HepG2 (cell line): ENCODE measurements around the gene VDAC2. TPM values are rescaled to one million over a fixed set of nuclear protein-coding genes. Genes with fewer than 3 reads are reported as not detected.
A peak's percentile ranks its signal among the peaks of the same experiment; 100 is the strongest.

Experiments used
- AHR ChIP-seq: IDR thresholded peaks from 2 replicates; pipeline ENCODE4 v1.6.1; 2018; ENCODE audit warnings: missing genetic modification reagents, missing compliant biosample characterization
- ARNTL ChIP-seq: sonication (generic); formaldehyde crosslinking; IDR thresholded peaks from 2 replicates; pipeline ENCODE4 v1.4.0; 2020; ENCODE audit warnings: mild to moderate bottlenecking, missing genetic modification reagents
- BRD4 ChIP-seq: sonication (generic); formaldehyde crosslinking; IDR thresholded peaks from 2 replicates; pipeline ENCODE4 v1.4.0; 2020; ENCODE audit warnings: missing genetic modification reagents
- CEBPG ChIP-seq: IDR thresholded peaks from 2 replicates; pipeline ENCODE4 v1.6.1; 2016
- DZIP1 ChIP-seq: sonication (generic); formaldehyde crosslinking; IDR thresholded peaks from 2 replicates; pipeline ENCODE4 v1.5.0; 2020; ENCODE audit warnings: mild to moderate bottlenecking, missing genetic modification reagents
- HES4 ChIP-seq: sonication (generic); formaldehyde crosslinking; IDR thresholded peaks from 2 replicates; pipeline ENCODE4 v1.9.0; 2021; ENCODE audit warnings: mild to moderate bottlenecking, missing genetic modification reagents, borderline replicate concordance
- HNF4G ChIP-seq, 2 experiments: sonication (generic) in 1 of 2; formaldehyde crosslinking in 1 of 2; IDR thresholded peaks; 2 replicates each; pipeline versions ENCODE4 v1.4.0 to v1.6.1; 2011 to 2020; ENCODE audit warnings: borderline replicate concordance in 2 of 2, low read depth in 2 of 2, mild to moderate bottlenecking in 2 of 2, low read length in 1 of 2, missing genetic modification reagents in 1 of 2, moderate library complexity in 1 of 2
- MATR3 ChIP-seq: sonication (generic); formaldehyde crosslinking; IDR thresholded peaks from 2 replicates; pipeline ENCODE4 v1.4.0; 2020; ENCODE audit warnings: missing genetic modification reagents
- NFIC ChIP-seq: IDR thresholded peaks from 2 replicates; pipeline ENCODE4 v1.6.1; 2012; ENCODE audit warnings: mild to moderate bottlenecking, low read length, inconsistent platforms
- NONO ChIP-seq, 2 experiments: fragments of 450-650 bp in 1 of 2; sonication (generic) in 1 of 2; formaldehyde crosslinking in 1 of 2; IDR thresholded peaks in 1 of 2; conservative IDR thresholded peaks in 1 of 2; 2 replicates each; pipeline versions ENCODE4 v1.6.1 to v1.8.0; 2017 to 2022; ENCODE audit warnings: mild to moderate bottlenecking in 1 of 2, missing genetic modification reagents in 1 of 2, moderate library complexity in 1 of 2
- POLR2AphosphoS5 ChIP-seq: IDR thresholded peaks from 2 replicates; pipeline ENCODE4 v1.6.1; 2012; ENCODE audit warnings: low read depth, low read length
- RBM22 ChIP-seq: fragments of 200-400 bp; formaldehyde crosslinking; optimal IDR thresholded peaks from 2 replicates; pipeline ENCODE3; 2017; ENCODE audit warnings: mild to moderate bottlenecking, low read length, moderate library complexity
- ZC3H4 ChIP-seq: sonication (generic); formaldehyde crosslinking; IDR thresholded peaks from 2 replicates; pipeline ENCODE4 v1.4.0; 2020; ENCODE audit warnings: missing genetic modification reagents, borderline replicate concordance
- ZFP91 ChIP-seq: sonication (generic); formaldehyde crosslinking; IDR thresholded peaks from 2 replicates; pipeline ENCODE4 v1.9.0; 2022; ENCODE audit warnings: missing genetic modification reagents, mild to moderate bottlenecking, borderline replicate concordance
- ZMYM2 ChIP-seq: sonication (generic); formaldehyde crosslinking; IDR thresholded peaks from 2 replicates; pipeline ENCODE4 v1.8.0; 2022; ENCODE audit warnings: mild to moderate bottlenecking, missing genetic modification reagents
- ZNF235 ChIP-seq: sonication (generic); formaldehyde crosslinking; IDR thresholded peaks from 2 replicates; pipeline ENCODE4 v1.8.1; 2023; ENCODE audit warnings: mild to moderate bottlenecking, missing genetic modification reagents, borderline replicate concordance
- ZNF282 ChIP-seq: fragments of 450-650 bp; IDR thresholded peaks from 2 replicates; pipeline ENCODE4 v1.6.1; 2018; ENCODE audit not compliant: partially characterized antibody
- ZNF343 ChIP-seq: sonication (generic); formaldehyde crosslinking; IDR thresholded peaks from 2 replicates; pipeline ENCODE4 v1.4.0; 2020; ENCODE audit warnings: mild to moderate bottlenecking, missing genetic modification reagents
- ZNF691 ChIP-seq: sonication (generic); formaldehyde crosslinking; IDR thresholded peaks from 2 replicates; pipeline ENCODE4 v1.4.0; 2020; ENCODE audit warnings: missing genetic modification reagents, low read depth, mild to moderate bottlenecking, borderline replicate concordance
- polyA plus RNA-seq, 8 experiments: library from polyadenylated mRNA; depleted of rRNA in 3 of 8; stranded (reverse) in 7 of 8; unstranded in 1 of 8; fragments of >200 nt; fragmentation: Illumina TruSeq in 4 of 8; extraction: Trizol in 4 of 8; gene quantifications; 2 replicates each; pipeline versions ENCODE4 v1.2.1 to v1.2.3, GENCODE V29; 2011 to 2016; ENCODE audit warnings: low read depth in 4 of 8, missing spikeins in 1 of 8, mixed read lengths in 1 of 8; ENCODE audit not compliant: insufficient read depth in 1 of 8
- total RNA-seq, 5 experiments: library from RNA; depleted of rRNA; stranded (reverse); fragments of >200 nt; fragmentation: Illumina TruSeq; extraction: Trizol; gene quantifications; 2 replicates each; pipeline ENCODE4 v1.2.3, GENCODE V29; 2016; ENCODE audit warnings: low read depth in 1 of 5
- TF ChIP-seq, protein P1 (sequence below): sonication (generic); formaldehyde crosslinking; IDR thresholded peaks from 2 replicates; pipeline ENCODE4 v1.4.0; 2020; ENCODE audit warnings: missing genetic modification reagents
- TF ChIP-seq, protein P2 (sequence below): sonication (generic); formaldehyde crosslinking; IDR thresholded peaks from 2 replicates; pipeline ENCODE4 v1.5.0; 2020; ENCODE audit warnings: mild to moderate bottlenecking, missing genetic modification reagents

VDAC2 gene
- total and polyA plus RNA-seq, 2 of the 13 experiments (the other 11 are each of a cell fraction or from before 2014, with no cell fraction given): 67.9 to 222 TPM

DNA sequence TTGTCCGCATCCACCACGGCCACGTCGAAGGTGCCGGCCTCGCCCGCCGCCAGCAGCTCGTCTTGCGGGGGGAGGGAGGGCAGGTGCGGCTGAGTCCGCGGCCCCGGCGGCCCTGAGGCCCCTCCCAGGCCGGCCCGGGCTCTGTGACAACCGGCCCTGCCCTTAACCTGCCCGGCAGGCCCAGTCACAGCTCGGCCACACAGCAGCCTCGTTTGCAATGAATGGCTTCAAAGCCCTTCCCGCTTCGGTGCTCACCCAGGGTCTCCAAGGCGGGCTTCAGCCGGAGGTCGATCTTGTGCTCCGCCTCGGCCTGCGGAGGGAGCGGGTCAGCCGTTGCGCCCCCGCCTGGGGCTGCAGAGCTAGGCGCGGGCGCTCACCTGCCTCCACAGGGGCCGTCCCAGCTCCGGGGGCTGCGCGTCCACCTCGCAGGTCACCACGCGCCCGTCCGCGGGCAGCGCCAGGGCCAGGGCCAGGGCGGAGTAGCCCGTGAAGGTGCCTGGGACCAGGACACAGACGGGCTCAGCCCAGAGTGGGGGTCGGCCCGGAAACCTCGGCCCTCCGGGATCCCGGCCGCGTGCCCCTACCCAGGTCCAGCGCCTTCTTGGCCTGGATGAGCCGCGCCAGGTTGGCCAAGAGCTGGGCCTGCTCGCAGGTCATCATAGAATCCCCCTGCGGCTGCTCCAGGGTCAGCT, 24.2 kb downstream of the VDAC2 start (continued):
- TF ChIP-seq HNF4G (IDR thresholded peaks at IDR 0.05; ENCODE audit: borderline replicate concordance, low read depth, low read length) (no peak), HNF4G (CRISPR knock-in tag; IDR thresholded peaks at IDR 0.05; ENCODE audit: borderline replicate concordance, low read depth) (0 out of 2 replicates have a peak, but pooled peaks have one; percentile 50), NFIC (no peak), ZC3H4 (no peak), ZNF235 (CRISPR knock-in tag) (0 out of 2 replicates have a peak, but pooled peaks have one; percentile 35), ZNF282 (no peak), ARNTL (CRISPR knock-in tag) (no peak; the same call in 1 of the 2 replicates), NONO (IDR thresholded peaks at IDR 0.05) (no peak), NONO (CRISPR knock-in tag; conservative IDR thresholded peaks at IDR 0.05) (no peak), ZNF343 (CRISPR knock-in tag) (no peak), RBM22 (no peak), AHR (CRISPR knock-in tag) (no peak), BRD4 (CRISPR knock-in tag) (0 out of 2 replicates have a peak, but pooled peaks have one; percentile 57), MATR3 (CRISPR knock-in tag) (no peak), ZFP91 (CRISPR knock-in tag) (peak; percentile 51; the same call in 1 of the 2 replicates), DZIP1 (CRISPR knock-in tag) (no peak), ZNF691 (CRISPR knock-in tag) (no peak), HES4 (CRISPR knock-in tag) (no peak), POLR2AphosphoS5 (no peak), ZMYM2 (CRISPR knock-in tag) (peak; percentile 64; the same call in 1 of the 2 replicates), CEBPG (CRISPR knock-in tag) (no peak)
- TF ChIP-seq, protein P1, sequence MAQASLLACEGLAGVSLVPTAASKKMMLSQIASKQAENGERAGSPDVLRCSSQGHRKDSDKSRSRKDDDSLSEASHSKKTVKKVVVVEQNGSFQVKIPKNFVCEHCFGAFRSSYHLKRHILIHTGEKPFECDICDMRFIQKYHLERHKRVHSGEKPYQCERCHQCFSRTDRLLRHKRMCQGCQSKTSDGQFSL: peak; percentile 42; the same call in 1 of the 2 replicates
- TF ChIP-seq, protein P2, sequence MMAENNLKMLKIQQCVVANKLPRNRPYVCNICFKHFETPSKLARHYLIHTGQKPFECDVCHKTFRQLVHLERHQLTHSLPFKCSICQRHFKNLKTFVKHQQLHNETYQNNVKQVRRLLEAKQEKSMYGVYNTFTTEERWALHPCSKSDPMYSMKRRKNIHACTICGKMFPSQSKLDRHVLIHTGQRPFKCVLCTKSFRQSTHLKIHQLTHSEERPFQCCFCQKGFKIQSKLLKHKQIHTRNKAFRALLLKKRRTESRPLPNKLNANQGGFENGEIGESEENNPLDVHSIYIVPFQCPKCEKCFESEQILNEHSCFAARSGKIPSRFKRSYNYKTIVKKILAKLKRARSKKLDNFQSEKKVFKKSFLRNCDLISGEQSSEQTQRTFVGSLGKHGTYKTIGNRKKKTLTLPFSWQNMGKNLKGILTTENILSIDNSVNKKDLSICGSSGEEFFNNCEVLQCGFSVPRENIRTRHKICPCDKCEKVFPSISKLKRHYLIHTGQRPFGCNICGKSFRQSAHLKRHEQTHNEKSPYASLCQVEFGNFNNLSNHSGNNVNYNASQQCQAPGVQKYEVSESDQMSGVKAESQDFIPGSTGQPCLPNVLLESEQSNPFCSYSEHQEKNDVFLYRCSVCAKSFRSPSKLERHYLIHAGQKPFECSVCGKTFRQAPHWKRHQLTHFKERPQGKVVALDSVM (CRISPR knock-in tag): 0 out of 2 replicates have a peak, but pooled peaks have one; percentile 29
